Stimulated activated CD4-positive, alpha-beta T cell treated with anti-CD3 and anti-CD28 coated beads, TNF-alpha, amount 100 ng/mL, for 4 hours (primary cell): ENCODE data around the gene TLR1.
"Not testable (repeated sequence)": the region's sequence is repeated elsewhere in the genome, so short reads cannot be mapped to it uniquely, and the experiment has no call there.

Experiments
- DNase-seq, 3 experiments: peaks; one replicate each; pipeline ENCODE4 v3.0.0-alpha.2; 2020; ENCODE audit warnings: low read depth in 3 of 3

The TLR1 gene

GRCh38 chr4:38805530-38806145 is 1.0 kb upstream of the TLR1 start:
- no peak for DNase-seq

- no peak for DNase-seq
Observed at GRCh38 chr4:38803833-38804653, 548 bp downstream of the TLR1 start.

- no peak for DNase-seq
Observed at GRCh38 chr4:38802561-38803355, 1.8 kb downstream of the TLR1 start.

GRCh38 chr4:38800961-38801450 is 3.6 kb downstream of the TLR1 start:
- no peak for DNase-seq

GRCh38 chr4:38800366-38800765 is 4.2 kb downstream of the TLR1 start:
- no peak for DNase-seq

- DNase-seq, result no peak
Observed at GRCh38 chr4:38795087-38795486, 9.5 kb downstream of the TLR1 start.

- no peak for DNase-seq
Observed at GRCh38 chr4:38794051-38794450, 10.5 kb downstream of the TLR1 start.

- no peak for DNase-seq
Observed at GRCh38 chr4:38791010-38791409, 13.6 kb downstream of the TLR1 start.

- DNase-seq, result no peak
Observed at GRCh38 chr4:38788317-38788716, 16.3 kb downstream of the TLR1 start.

- no peak for DNase-seq
Observed at GRCh38 chr4:38787693-38788092, 16.9 kb downstream of the TLR1 start.

- DNase-seq, result no peak
Observed at GRCh38 chr4:38785901-38786402, 18.6 kb downstream of the TLR1 start.

GRCh38 chr4:38785041-38785790 is 19.4 kb downstream of the TLR1 start:
- DNase-seq, result no peak

- DNase-seq, result no peak
Observed at GRCh38 chr4:38784141-38784540, 20.4 kb downstream of the TLR1 start.

GRCh38 chr4:38783109-38783460 is 21.5 kb downstream of the TLR1 start:
- no peak for DNase-seq

GRCh38 chr4:38782452-38783108 is 22.0 kb downstream of the TLR1 start, which contains the start of gene TLR10:
Gene TLR10 (minus strand): TSS chr4:38782990. CDS start chr4:38775590, 7,400 bp downstream.
- no peak for DNase-seq

- no peak for DNase-seq
Observed at GRCh38 chr4:38781854-38782261, 22.7 kb downstream of the TLR1 start.

GRCh38 chr4:38780833-38781484 is 23.6 kb downstream of the TLR1 start:
- DNase-seq, result no peak

GRCh38 chr4:38779790-38780189 is 24.8 kb downstream of the TLR1 start:
- DNase-seq, result no peak

GRCh38 chr4:38777925-38778324 is 26.7 kb downstream of the TLR1 start:
- DNase-seq, result not testable (repeated sequence)

GRCh38 chr4:38775326-38775725 is 29.3 kb downstream of the TLR1 start:
- no peak for DNase-seq
